GM19239 (cell line): ENCODE results near the gene NBPF6.
"Not testable (repeated sequence)": the region's sequence is repeated elsewhere in the genome, so short reads cannot be mapped to it uniquely, and the experiment has no call there.

Experiments used
- DNase-seq: peaks from one replicate; pipeline ENCODE4 v3.0.0; 2011; ENCODE audit warnings: low spot score; ENCODE audit not compliant: insufficient read length
- FAIRE-seq: peaks from 2 replicates; lab custom pipeline; 2011; peaks lifted over from hg19 to GRCh38; lab: Jason Lieb, UNC

The NBPF6 gene

DNA sequence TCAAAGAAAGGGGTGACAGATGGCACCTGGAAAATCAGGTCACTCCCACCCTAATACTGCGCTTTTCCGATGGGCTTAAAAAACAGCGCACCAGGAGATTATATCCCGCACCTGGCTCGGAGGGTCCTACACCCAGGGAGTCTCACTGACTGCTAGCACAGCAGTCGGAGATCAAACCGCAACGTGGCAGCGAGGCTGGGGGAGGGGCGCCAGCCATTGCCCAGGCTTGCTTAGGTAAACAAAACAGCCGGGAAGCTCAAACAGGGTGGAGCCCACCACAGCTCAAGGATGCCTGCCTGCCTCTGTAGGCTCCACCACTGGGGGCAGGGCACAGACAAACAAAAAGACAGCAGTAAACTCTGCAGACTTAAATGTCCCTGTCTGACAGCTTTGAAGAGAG, 36.6 kb downstream of the NBPF6 start:
- not testable (repeated sequence) for FAIRE-seq

DNA sequence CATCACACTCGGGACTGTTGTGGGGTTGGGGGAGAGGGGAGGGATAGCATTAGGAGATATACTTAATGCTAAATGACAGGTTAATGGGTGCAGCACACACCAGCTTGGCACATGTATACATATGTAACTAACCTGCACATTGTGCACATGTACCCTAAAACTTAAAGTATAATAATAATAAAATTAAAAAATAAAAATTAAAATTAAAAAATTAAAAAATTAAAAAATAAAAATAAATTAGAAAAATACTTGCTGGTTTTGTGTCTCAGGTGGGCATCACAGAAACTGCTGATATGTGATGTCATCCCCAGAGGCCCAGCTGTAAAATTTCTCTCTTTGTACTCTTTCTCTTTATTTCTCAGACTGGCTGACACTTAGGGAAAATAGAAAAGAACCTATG, 44.9 kb downstream of the NBPF6 start:
- not testable (repeated sequence) for DNase-seq, FAIRE-seq

More for the DNA sequence above, 36.6 kb downstream of the NBPF6 start:
- not testable (repeated sequence) for DNase-seq

DNA sequence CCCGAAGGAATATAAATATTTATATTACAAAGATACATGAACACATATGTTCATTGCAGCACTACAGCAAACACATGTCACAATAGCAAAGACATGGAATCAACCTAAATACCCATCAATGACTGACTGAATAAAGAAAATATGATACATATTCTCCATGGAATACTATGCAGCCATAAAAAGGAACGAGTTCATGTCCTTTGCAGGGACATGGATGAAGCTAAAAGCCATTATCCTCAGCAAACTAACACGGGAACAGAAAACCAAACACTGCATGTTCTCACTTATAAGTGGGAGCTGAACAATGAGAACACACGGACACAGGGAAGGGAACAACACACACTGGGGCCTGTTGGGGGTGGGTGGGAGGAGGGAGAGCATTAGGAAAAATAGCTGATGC, 46.7 kb downstream of the NBPF6 start:
- not testable (repeated sequence) for DNase-seq, FAIRE-seq

DNA sequence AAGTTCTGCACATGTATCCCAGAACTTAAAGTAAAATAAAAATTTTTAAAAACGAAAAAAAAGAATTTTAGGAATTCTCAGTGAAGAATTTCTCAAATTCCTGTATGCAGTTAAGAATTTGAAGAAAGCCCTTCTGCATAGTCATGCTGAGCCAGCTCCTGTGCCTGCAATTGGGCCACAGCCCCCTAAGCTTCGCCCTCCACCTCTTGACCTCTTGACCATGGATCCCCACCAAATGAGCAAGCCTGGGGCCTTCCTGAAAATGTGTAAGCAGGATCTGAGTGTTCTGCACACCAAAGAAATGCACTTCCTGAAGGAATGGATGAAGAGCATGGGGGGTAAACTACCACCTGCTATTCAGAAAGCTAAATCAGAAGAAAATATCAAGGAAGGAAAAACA, 52.0 kb downstream of the NBPF6 start:
- DNase-seq = no peak
- no peak for FAIRE-seq

DNA sequence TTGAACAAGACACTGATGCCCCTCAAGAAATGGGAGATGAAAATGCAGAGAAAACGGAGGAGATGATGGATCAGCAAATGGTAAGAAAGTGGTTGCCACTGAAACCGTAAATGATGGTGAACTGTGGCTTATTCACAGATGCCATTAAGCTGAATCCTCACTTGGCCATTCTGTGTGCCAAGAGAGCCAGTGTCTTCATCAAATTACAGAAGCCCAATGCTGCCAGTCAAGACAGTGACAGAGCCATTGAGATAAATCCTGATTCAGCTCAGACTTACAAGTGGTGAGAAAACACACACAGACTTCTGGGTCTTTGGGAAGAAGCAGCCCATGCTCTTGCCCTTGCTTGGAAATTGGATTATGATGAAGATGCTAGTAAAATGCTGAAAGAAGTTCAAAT, 52.5 kb downstream of the NBPF6 start:
- DNase-seq (no peak), FAIRE-seq (no peak)

DNA sequence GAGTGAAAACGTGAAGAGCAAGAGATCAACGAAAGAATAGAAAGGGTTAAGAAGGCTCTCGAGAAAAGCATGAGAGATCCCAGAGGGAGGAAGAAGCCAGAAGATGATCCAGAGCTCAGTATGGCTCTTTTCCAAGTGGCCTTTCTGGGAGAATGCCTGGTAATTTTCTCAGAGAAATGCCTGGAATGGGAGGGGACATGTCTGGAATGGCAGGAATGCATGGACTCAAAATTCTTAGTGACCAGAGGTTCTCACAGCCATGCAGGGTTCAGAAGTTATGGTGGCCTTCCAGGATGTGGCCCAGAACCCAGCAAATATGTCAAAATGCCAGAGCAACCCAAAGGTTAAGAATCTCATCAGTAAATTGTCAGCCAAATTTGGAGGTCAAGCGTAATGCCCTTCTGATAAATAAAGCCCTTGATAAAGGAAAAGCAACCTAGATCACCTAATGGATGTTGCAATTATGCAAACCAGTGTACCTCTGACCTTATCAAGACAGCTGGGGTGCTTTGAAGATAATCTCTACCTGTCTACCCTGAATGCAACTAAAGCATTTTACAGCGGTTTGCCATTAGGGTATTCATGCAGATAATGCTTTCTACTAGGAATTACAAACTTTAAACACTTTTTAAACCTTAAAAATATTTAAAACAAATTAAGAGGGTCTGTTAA, 53.1 kb downstream of the NBPF6 start:
- no peak for DNase-seq

DNA sequence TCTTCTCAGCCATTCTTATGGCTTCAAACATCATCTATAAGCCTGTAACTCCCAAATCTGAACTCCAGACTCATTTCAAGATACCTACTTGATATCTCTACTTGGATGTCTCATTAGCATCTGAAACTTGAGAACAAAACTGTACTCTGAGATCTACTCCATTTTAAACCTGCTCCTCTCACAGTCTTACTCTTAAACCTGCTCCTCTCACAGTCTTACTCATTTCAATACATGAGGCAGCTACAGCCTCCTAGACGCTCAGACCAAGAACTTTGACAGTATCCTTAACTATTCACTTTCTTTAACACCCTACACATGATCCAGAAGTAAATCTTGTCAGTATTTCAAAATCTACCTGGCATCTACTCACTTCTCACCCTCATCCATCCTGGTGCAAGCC, 54.3 kb downstream of the NBPF6 start:
- DNase-seq (no peak), FAIRE-seq (no peak)

More for the DNA sequence above, 53.1 kb downstream of the NBPF6 start:
- FAIRE-seq = no peak

DNA sequence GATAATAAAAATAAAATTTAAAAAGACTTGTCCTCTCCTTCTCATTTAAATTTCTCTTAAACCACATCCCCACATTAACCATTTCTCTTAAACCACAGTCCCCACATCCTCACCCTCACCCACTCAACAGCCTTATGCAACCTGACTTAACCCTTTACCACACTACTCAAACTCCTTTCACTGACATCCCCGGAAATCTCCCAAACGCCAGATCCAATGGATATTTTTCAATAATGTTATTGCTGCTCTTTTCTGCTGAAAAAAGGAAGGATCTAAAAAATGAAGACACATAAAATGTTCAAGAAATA, 55.6 kb downstream of the NBPF6 start:
- FAIRE-seq (no peak), DNase-seq (no peak)

DNA sequence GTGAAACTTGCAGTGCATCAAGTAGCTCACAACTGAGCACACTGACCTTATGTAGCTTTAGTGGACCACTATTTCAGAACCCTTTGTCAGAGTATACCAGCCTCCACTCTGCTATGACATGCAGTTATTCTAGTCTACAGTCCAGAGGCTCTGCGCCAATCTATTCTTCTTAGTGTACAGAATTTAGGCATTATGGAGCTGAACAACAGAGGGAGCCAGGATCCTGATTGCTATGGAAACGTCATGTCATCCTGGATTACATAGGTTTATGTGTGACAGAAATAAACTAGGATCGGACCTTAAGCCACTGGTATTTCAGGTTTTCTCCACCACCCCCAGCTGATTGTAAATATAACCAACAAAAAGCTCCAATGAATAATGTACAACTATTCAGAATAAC, 61.6 kb downstream of the NBPF6 start:
- DNase-seq (no peak), FAIRE-seq (no peak)

DNA sequence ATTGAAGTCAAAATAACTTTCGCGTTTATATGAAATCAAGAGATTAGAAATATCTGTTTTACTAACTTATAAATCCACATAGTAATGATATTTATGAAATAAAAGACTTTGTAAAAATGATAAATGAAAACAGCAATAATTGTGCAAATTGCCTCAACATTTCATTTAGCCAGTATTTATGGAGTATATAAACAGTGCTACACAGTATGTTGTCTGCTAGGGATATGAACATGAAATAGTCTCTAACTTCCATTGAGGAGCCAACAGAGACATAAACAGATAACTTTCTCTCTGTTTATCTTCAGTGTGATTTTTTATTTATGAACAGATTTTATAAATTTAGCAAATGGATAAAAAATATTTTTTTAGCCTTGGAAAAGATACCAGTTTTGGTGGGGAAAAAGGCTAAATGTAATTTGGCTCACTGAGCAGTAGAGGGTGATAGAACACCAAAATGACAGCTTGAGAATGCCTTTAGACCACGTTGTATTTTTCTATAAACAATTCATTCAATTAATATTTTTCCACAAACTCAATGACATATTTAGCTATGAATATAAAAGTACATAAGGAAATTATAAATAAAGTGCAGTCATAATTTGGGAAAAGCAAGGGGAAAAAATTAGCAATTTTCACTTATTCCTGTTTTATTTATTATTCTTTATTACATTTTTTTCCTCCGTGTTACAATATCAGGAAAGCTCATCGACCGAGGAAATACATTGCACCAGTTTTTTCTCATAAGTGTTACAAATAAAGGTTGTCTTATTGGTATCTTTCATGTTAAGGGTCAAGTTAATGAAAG, 62.3 kb downstream of the NBPF6 start:
- DNase-seq (no peak), FAIRE-seq (peak; percentile 14)

DNA sequence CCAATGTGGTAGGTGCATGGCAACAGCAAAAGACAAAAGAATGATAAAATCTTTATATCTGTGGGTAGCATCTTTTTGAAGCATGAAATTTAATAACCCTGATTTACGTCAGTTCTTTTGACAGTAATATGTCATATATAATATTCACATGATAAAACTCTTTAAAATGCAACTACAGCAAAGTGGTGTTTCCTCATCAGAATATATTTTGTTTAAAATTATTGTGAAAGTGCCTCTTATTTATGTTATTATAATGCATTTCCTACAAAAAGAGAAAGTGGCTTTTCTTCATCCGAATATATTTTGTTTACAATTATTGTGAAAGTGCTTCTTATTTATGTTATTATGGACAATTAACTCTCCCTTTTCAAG, 62.9 kb downstream of the NBPF6 start:
- FAIRE-seq (no peak), DNase-seq (no peak)

DNA sequence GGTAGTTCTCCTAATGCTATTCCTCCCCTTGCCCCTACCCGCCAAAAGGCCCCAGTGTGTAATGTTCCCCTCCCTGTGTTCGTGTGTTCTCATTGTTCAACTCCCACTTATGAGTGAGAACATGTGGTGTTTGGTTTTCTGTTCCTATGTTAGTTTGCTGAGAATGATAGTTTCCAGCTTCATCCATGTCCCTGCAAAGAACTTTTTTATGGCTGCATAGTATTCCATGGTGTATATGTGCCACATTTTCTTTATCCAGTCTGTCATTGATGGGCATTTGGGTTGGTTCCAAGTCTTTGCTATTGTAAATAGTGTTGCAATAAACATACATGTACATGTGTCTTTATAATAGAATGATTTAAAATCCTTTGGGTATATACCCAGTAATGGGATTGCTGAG, 63.8 kb downstream of the NBPF6 start:
- not testable (repeated sequence) for FAIRE-seq

DNA sequence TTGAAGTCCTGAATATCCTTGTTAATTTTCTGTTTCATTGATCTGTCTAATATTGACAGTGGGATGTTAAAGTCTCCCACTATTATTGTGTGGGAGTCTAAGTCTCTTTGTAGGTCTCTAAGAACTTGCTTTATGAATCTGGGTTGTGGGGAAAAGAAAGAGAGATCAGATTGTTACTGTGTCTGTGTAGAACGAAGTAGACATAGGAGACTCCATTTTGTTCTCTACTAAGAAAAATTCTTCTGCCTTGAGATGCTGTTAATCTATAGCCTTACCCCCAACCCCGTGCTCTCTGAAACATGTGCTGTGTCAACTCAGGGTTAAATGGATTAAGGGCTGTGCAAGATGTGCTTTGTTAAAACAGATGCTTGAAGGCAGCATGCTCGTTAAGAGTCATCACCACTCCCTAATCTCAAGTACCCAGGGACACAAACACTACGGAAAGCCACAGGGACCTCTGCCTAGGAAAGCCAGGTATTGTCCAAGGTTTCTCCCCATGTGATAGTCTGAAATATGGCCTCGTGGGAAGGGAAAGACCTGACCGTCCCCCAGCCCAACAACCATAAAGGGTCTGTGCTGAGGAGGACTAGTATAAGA, 67.3 kb downstream of the NBPF6 start:
- not testable (repeated sequence) for DNase-seq, FAIRE-seq

More for the DNA sequence above, 63.8 kb downstream of the NBPF6 start:
- not testable (repeated sequence) for DNase-seq
